ENCODE data around the gene RGL2. TPM values are rescaled to one million over a fixed set of nuclear protein-coding genes. Genes with fewer than 3 reads are reported as not detected.
A peak's percentile ranks its signal among the peaks of the same experiment; 100 is the strongest.

Gene RGL2
- total RNA-seq, 1 donor from 2014 or later = 59.4 TPM

DNA sequence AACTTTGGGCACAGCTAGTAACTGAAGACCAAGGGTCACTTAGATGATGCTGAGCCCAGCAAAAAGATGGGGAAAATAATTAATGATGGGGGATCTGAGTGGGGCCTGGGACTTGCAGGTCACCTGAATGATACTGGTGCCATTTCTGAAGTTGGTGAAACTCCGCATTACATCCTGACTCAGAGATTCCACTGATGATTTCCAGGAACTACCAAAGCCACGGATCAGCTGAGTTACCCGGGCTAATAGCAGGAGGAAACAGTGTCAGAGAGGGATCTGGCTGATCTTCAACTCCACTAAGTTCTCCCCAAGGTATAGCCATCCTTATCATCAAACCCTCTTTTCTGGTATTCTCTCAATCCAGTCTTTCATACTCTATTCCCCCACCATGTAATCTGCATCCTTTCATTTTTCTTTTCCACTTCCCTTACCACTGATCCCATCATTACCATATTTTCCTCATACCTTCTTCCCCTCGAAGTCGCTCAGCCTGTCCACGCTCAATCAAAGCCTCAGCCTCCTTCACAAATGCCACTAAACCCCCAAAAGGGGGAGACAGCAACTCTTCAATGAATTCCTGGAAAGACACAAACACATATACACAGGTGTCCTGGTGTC is 47.2 kb downstream of the RGL2 start:
- intact Hi-C loops (cut with micrococcal nuclease) = no loop called here
- ATAC-seq (no peak), DNase-seq (no peak)

DNA sequence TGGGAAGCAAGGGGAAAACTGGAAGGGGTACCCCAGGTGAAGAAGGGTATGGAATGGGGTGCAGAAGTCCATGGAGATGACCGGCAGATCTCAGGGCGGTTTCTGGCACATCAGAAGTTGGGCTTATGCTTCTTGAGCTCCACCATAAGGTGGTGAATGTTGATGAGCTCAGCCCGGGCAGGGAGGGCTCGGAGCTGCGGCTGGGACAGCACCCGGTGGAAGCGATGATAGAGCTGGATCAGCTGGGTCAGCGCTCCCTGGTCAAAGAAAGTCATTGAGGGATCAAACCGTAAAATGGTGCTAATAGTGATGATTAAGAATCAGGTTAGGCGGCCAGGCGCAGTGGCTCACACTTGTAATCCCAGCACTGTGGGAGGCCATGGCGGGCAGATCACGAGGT is 48.0 kb downstream of the RGL2 start:
- no peak for ATAC-seq
- DNase-seq = no peak
- intact Hi-C loops (cut with micrococcal nuclease) = no loop called here

DNA sequence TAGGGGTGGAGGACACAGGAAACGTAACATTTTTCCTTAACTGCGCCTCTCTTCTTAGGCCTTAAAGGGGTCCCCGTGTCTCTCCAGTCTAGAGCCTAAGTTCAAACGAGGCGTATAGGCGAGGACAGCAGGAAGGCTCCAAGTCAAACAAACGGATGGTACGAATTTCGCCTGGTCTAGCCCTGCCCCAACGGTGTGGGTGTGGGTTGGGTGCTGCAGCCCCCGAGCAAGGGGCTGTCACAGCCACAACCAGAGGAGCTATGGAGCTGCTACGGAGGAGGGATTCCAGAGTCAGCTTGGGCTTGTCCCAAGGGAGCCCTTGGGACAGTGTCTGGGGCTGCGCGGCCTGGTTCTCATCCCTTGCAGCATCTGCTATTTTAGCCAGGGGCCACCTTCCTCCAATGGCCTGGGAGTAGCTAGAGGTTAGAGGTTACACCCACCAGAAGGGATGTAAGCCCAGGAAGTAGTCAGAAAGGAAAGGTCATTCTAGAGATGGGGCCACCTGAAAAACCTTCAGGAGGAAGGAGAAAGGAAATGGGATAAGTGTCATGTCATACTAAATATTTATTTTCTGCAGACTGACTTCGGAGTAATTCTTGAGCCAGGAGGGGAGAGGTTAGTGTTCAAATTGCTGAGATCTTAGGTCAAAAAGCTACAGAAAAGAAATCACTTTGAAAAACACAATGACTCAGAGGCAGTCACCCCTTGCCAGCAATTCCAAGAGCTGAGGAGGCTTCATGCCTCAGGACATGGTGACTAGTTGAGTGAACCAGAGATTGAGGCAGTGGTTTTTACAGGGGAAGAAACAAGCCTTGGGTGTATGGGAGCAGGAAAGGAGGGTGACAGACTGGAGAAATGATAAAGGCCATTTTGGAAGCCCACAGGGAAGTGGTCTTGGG is 48.8 kb downstream of the RGL2 start:
- ATAC-seq = peak; percentile 3
- peak; percentile 32 for DNase-seq
- intact Hi-C loops (cut with micrococcal nuclease) = loop anchor here (5.0 to 10.0 kb wide), 2 partner anchors 88 to 235 kb away; no protein-coding TSS in a partner anchor

- peak; percentile 97 for DNase-seq
- ATAC-seq = peak; percentile 96
- intact Hi-C loops (cut with micrococcal nuclease) = loop anchor here (5.0 to 10.0 kb wide), 2 partner anchors 87 to 234 kb away; no protein-coding TSS in a partner anchor
Measured at GRCh38 chr6:33248932-33249731, 49.6 kb downstream of the RGL2 start.

GRCh38 chr6:33248643-33248931 is 50.2 kb downstream of the RGL2 start:
- DNase-seq (no peak), ATAC-seq (peak; percentile 18)
- intact Hi-C loops (cut with micrococcal nuclease) = loop anchor here (5.0 to 10.0 kb wide), 2 partner anchors 86 to 234 kb away; no protein-coding TSS in a partner anchor

GRCh38 chr6:33247977-33248642 is 50.6 kb downstream of the RGL2 start:
- intact Hi-C loops (cut with micrococcal nuclease) = loop anchor here (5.0 to 10.0 kb wide), 2 partner anchors 86 to 233 kb away; no protein-coding TSS in a partner anchor
- ATAC-seq (peak; percentile 76), DNase-seq (peak; percentile 91)

GRCh38 chr6:33243476-33243875 is 55.3 kb downstream of the RGL2 start:
- ATAC-seq = no peak
- intact Hi-C loops (cut with micrococcal nuclease) = loop anchor here (10.0 kb wide), 1 partner anchor 229 kb away; no protein-coding TSS in a partner anchor
- no peak for DNase-seq

DNA sequence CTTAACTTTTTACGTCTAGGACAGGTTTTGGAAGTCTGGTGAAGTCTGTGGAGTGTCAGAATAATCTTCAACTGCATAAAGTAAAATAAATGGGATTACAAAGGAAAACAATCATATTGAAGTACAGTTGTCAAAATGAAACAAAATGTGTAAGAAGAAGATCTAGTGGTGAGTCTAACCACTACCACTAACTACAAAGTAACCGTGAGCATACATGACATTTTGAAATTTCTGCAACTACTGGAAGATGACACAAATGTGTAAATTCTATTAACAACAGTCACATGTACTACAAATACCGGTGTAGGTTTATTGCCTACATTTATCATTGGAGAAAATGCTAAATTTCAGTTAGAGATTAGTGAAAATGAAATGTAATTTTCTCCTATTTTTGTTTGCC is 56.8 kb downstream of the RGL2 start:
- intact Hi-C loops (cut with micrococcal nuclease) = loop anchor here (10.0 kb wide), 1 partner anchor 227 kb away; no protein-coding TSS in a partner anchor
- no peak for DNase-seq
- no peak for ATAC-seq

Small RNA genes lying within 50 kb of the gene (microRNA-seq; reads per million reads assigned to microRNA genes)
- gene MIR6834 (ENCODE audit: borderline number of aligned reads) (not detected), gene MIR6873 (ENCODE audit: borderline number of aligned reads) (not detected)

Other genes with a start within 250 kb of the RGL2 start
- 37.7 TPM for gene HLA-DPA1, start 225.3 kb downstream of the RGL2 start, total RNA-seq
- gene HLA-DPB1, start 223.0 kb downstream of the RGL2 start, total RNA-seq = 41.5 TPM
- 1.9 TPM for gene COL11A2, start 106.5 kb downstream of the RGL2 start, total RNA-seq
- 41.2 TPM for gene RXRB, start 98.3 kb downstream of the RGL2 start, total RNA-seq
- 47.7 TPM for gene SLC39A7, start 98.1 kb downstream of the RGL2 start, total RNA-seq
- gene HSD17B8, start 94.3 kb downstream of the RGL2 start, total RNA-seq = 24.8 TPM
- gene RING1, start 90.4 kb downstream of the RGL2 start, total RNA-seq = 30.1 TPM
- gene VPS52, start 27.1 kb downstream of the RGL2 start, total RNA-seq = 32.7 TPM
- 931 TPM for gene RPS18, start 26.9 kb downstream of the RGL2 start, total RNA-seq
- gene B3GALT4, start 21.8 kb downstream of the RGL2 start, total RNA-seq = 6.9 TPM
- gene WDR46, start 9.7 kb downstream of the RGL2 start, total RNA-seq = 15.1 TPM
- 57.3 TPM for gene PFDN6, start 9.3 kb downstream of the RGL2 start, total RNA-seq
- 93.0 TPM for gene TAPBP, start 15.1 kb upstream of the RGL2 start, total RNA-seq
- gene ZBTB22, start 18.8 kb upstream of the RGL2 start, total RNA-seq = 11.1 TPM
- 21.2 TPM for gene DAXX, start 24.0 kb upstream of the RGL2 start, total RNA-seq
- 0.74 TPM for gene KIFC1, start 92.9 kb upstream of the RGL2 start, total RNA-seq
- gene PHF1, start 112.1 kb upstream of the RGL2 start, total RNA-seq = 51.9 TPM
- 120 TPM for gene CUTA, start 119.2 kb upstream of the RGL2 start, total RNA-seq
- gene SYNGAP1, start 121.1 kb upstream of the RGL2 start, total RNA-seq = 6.2 TPM
- gene ZBTB9, start 155.6 kb upstream of the RGL2 start, total RNA-seq = 5.1 TPM

Measured in left ventricle myocardium superior (tissue), 1 donor.